Prostate gland (tissue), 1 donor: ENCODE measurements around the gene TPP1.

Experiments used
- POLR2A ChIP-seq: fragments of 450-650 bp; IDR thresholded peaks from one replicate; pipeline ENCODE4 v1.6.1; 2016; ENCODE audit warnings: antibody characterized with exemption, mild to moderate bottlenecking
- POLR2AphosphoS5 ChIP-seq: sonication (generic); formaldehyde crosslinking; IDR thresholded peaks from one replicate; pipeline ENCODE4 v1.6.1; 2017; ENCODE audit warnings: antibody characterized with exemption

DNA sequence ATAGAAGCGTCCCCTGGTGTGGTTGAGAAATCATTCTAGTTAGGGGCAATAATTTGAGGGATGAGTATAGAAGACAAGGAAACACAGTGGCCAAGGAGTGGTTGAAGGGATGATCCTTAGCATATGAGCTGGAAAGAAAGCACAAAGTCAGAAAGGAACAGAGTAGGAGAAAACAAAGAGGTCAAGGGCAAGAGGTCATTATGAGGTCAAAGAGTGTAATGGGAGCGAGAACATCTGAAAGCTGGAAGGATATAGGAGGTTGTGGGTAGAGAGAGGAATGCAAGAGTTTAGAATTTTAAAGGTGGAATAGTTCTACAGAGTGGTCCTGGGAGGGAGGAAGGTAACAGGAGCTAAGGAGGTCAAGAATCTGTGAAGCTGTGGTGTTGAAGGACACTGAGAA, 34.4 kb upstream of the TPP1 start:
- no peak for TF ChIP-seq POLR2A
- TF ChIP-seq POLR2AphosphoS5 = no peak
